Stimulated activated CD8-positive, alpha-beta memory T cell treated with anti-CD3 and anti-CD28 coated beads, Interleukin-15, amount 100 ng/mL, for 4 hours (primary cell): ENCODE results near the gene SDC4.

Experiments used
- DNase-seq, 2 donors: peaks; one replicate each; pipeline ENCODE4 v3.0.0-alpha.2; 2020; ENCODE audit warnings: low read depth in 2 of 2

SDC4 gene

GRCh38 chr20:45318948-45319347 lies 29.3 kb downstream of the SDC4 start:
- no peak for DNase-seq

GRCh38 chr20:45318386-45318939 lies 29.8 kb downstream of the SDC4 start:
- no peak for DNase-seq

- no peak for DNase-seq
Measured at GRCh38 chr20:45317826-45318225, 30.4 kb downstream of the SDC4 start.

- DNase-seq, result no peak
Measured at GRCh38 chr20:45316150-45317080, 31.8 kb downstream of the SDC4 start.

- no peak for DNase-seq
Measured at GRCh38 chr20:45315672-45316071, 32.6 kb downstream of the SDC4 start.

GRCh38 chr20:45313943-45314342 lies 34.3 kb downstream of the SDC4 start:
- no peak for DNase-seq

- no peak for DNase-seq
Measured at GRCh38 chr20:45313065-45313695, 35.0 kb downstream of the SDC4 start.

- no peak for DNase-seq
Measured at GRCh38 chr20:45312241-45312640, 36.0 kb downstream of the SDC4 start.

GRCh38 chr20:45311589-45312211 lies 36.5 kb downstream of the SDC4 start:
- DNase-seq, result peak in 1 of 2 donors; percentile 10

- no peak for DNase-seq
Measured at GRCh38 chr20:45309075-45309474, 39.1 kb downstream of the SDC4 start.

GRCh38 chr20:45308117-45308778 lies 40.0 kb downstream of the SDC4 start, which contains the start of gene MATN4:
Gene MATN4 (minus strand): TSS chr20:45308299. CDS start chr20:45305582, 2,717 bp downstream.
- no peak for DNase-seq

GRCh38 chr20:45307076-45307640 lies 41.1 kb downstream of the SDC4 start:
- DNase-seq, result no peak

GRCh38 chr20:45306431-45306982 lies 41.7 kb downstream of the SDC4 start, which contains the start of gene RBPJL:
Gene RBPJL (plus strand): TSS chr20:45306840. CDS start chr20:45306923, 83 bp downstream.
- DNase-seq, result no peak

- DNase-seq, result no peak
Measured at GRCh38 chr20:45305262-45305661, 43.0 kb downstream of the SDC4 start.

- no peak for DNase-seq
Measured at GRCh38 chr20:45304464-45304999, 43.7 kb downstream of the SDC4 start.

- no peak for DNase-seq
Measured at GRCh38 chr20:45303586-45304463, 44.4 kb downstream of the SDC4 start.

GRCh38 chr20:45301824-45302271 lies 46.4 kb downstream of the SDC4 start:
- DNase-seq, result no peak

- no peak for DNase-seq
Measured at GRCh38 chr20:45300961-45301360, 47.3 kb downstream of the SDC4 start.

GRCh38 chr20:45299786-45300185 lies 48.4 kb downstream of the SDC4 start:
- no peak for DNase-seq
